HepG2 (cell line): Measurements from ENCODE around the gene FGF19. TPM values are rescaled to one million over a fixed set of nuclear protein-coding genes. Genes with fewer than 3 reads are reported as not detected.

Source experiments
- ATAC-seq: fragments of 200-7000 bp; cut with Tn5 transposase; 3 replicates; pipeline ENCODE4 v1.9.1; 2020; ENCODE audit warnings: mild to moderate bottlenecking, moderate library complexity
- BruUV-seq: library from RNA; stranded (reverse); fragments of 400-500 nt; replicated peaks from 2 replicates; lab custom pipeline; 2021; lab: Mats Ljungman, UMichigan
- CTCF ChIA-PET: fragments of 300-600 bp; formaldehyde crosslinking; extraction: SDS; loops from one replicate; lab custom pipeline; 2021; ENCODE audit warnings: low total read pairs, inconsistent platforms, low intra/inter-chr PET ratio; lab: Yijun Ruan, JAX
- POLR2A ChIA-PET: fragments of 350-600 bp; sonication (Branson Sonifier 250); formaldehyde crosslinking; loops from one replicate; lab custom pipeline; 2020; ENCODE audit warnings: antibody characterized with exemption, inconsistent platforms; lab: Yijun Ruan, JAX
- DNase-seq: peaks from one replicate; pipeline ENCODE4 v3.0.0-alpha.2; 2015; ENCODE audit warnings: low spot score
- FAIRE-seq: peaks from 3 replicates; lab custom pipeline; 2011; peaks lifted over from hg19 to GRCh38; lab: Jason Lieb, UNC
- H2AFZ ChIP-seq: one replicate; pipeline ENCODE4 v1.6.1; 2011; ENCODE audit warnings: low read length, inconsistent platforms
- H3K27ac ChIP-seq: fragments of 300-600 bp; 3 replicates; pipeline ENCODE4 v1.8.0; 2011; ENCODE audit warnings: mixed run types, mild to moderate bottlenecking, mixed read lengths, low read length, inconsistent platforms; ENCODE audit not compliant: insufficient read depth; ENCODE audit errors: extremely low read length
- H3K27me3 ChIP-seq, 2 experiments: fragments of 200-600 bp in 1 of 2; 2 replicates in 1 of 2; 3 replicates in 1 of 2; pipeline versions ENCODE4 v1.6.0 to v1.8.0; 2011; ENCODE audit warnings: low read length in 2 of 2, mild to moderate bottlenecking in 2 of 2, moderate library complexity in 2 of 2, inconsistent platforms in 1 of 2; ENCODE audit not compliant: insufficient read depth in 2 of 2, control insufficient read depth in 1 of 2
- H3K36me3 ChIP-seq, 2 experiments: fragments of 200-600 bp in 1 of 2; replicated peaks in 1 of 2; 2 replicates in 1 of 2; 3 replicates in 1 of 2; pipeline versions ENCODE4 v1.5.1 to v1.8.0; 2011; ENCODE audit warnings: low read length in 2 of 2, inconsistent platforms in 1 of 2; ENCODE audit not compliant: insufficient read depth in 2 of 2, control insufficient read depth in 1 of 2
- H3K4me1 ChIP-seq: 2 replicates; pipeline ENCODE4 v1.5.1; 2012; ENCODE audit warnings: low read length, inconsistent platforms; ENCODE audit not compliant: insufficient read depth
- H3K4me2 ChIP-seq: 2 replicates; pipeline ENCODE4 v1.6.0; 2011; ENCODE audit warnings: low read depth, low read length, inconsistent platforms
- H3K4me3 ChIP-seq, 3 experiments: fragments of 200-600 bp in 1 of 3; sonication (generic), shearing (Covaris generic) in 1 of 3; replicated peaks in 1 of 3; 2 replicates each; pipeline ENCODE4 v1.5.1; 2011 to 2016; ENCODE audit warnings: low read length in 3 of 3, inconsistent platforms in 2 of 3, low read depth in 2 of 3, mild to moderate bottlenecking in 2 of 3, control low read depth in 1 of 3, mixed read lengths in 1 of 3; ENCODE audit not compliant: insufficient read depth in 1 of 3
- H3K79me2 ChIP-seq: one replicate; pipeline ENCODE4 v1.6.1; 2011; ENCODE audit warnings: low read length, inconsistent platforms; ENCODE audit not compliant: insufficient read depth
- H3K9ac ChIP-seq: 2 replicates; pipeline ENCODE4 v1.6.0; 2011; ENCODE audit warnings: mild to moderate bottlenecking, low read depth, low read length, inconsistent platforms; ENCODE audit not compliant: insufficient read depth
- H3K9me3 ChIP-seq: 2 replicates; pipeline ENCODE4 v1.5.1; 2012; ENCODE audit warnings: mild to moderate bottlenecking, low read length
- H4K20me1 ChIP-seq: 2 replicates; pipeline ENCODE4 v1.6.0; 2011; ENCODE audit warnings: inconsistent platforms, mild to moderate bottlenecking, low read length, moderate library complexity; ENCODE audit not compliant: insufficient read depth
- CBX5 ChIP-seq: sonication (generic); formaldehyde crosslinking; IDR thresholded peaks from 2 replicates; pipeline ENCODE4 v1.4.0; 2020; ENCODE audit warnings: missing genetic modification reagents, borderline replicate concordance
- FOSL2 ChIP-seq: sonication (generic); formaldehyde crosslinking; IDR thresholded peaks from 2 replicates; pipeline ENCODE4 v1.4.0; 2020; ENCODE audit warnings: missing genetic modification reagents
- GRHL1 ChIP-seq: sonication (generic); formaldehyde crosslinking; conservative IDR thresholded peaks from 2 replicates; pipeline ENCODE4 v1.8.0; 2022; ENCODE audit warnings: missing genetic modification reagents
- NFKBIZ ChIP-seq: IDR thresholded peaks from 2 replicates; pipeline ENCODE4 v1.6.1; 2018; ENCODE audit warnings: missing genetic modification reagents, missing compliant biosample characterization
- NR2F6 ChIP-seq, 2 experiments: IDR thresholded peaks; 2 replicates each; pipeline ENCODE4 v1.6.1; 2016; ENCODE audit warnings: antibody characterized with exemption in 1 of 2, mild to moderate bottlenecking in 1 of 2
- ONECUT2 ChIP-seq: sonication (generic); formaldehyde crosslinking; IDR thresholded peaks from 2 replicates; pipeline ENCODE4 v1.4.0; 2020; ENCODE audit warnings: missing genetic modification reagents
- RAD51 ChIP-seq: fragments of 450-650 bp; IDR thresholded peaks from 2 replicates; pipeline ENCODE4 v1.6.1; 2016; ENCODE audit warnings: borderline replicate concordance
- SETDB1 ChIP-seq: sonication (generic); formaldehyde crosslinking; IDR thresholded peaks from 2 replicates; pipeline ENCODE4 v1.5.1; 2020; ENCODE audit warnings: missing genetic modification reagents, mild to moderate bottlenecking, borderline replicate concordance
- TBX2 ChIP-seq: sonication (generic); formaldehyde crosslinking; IDR thresholded peaks from 2 replicates; pipeline ENCODE4 v1.5.0; 2020; ENCODE audit warnings: missing genetic modification reagents, mild to moderate bottlenecking, borderline replicate concordance
- ZBTB2 ChIP-seq: sonication (generic); formaldehyde crosslinking; IDR thresholded peaks from 2 replicates; pipeline ENCODE4 v1.8.0; 2022; ENCODE audit warnings: low read depth, missing genetic modification reagents
- ZBTB21 ChIP-seq: sonication (generic); formaldehyde crosslinking; IDR thresholded peaks from 2 replicates; pipeline ENCODE4 v1.4.0; 2020; ENCODE audit warnings: missing genetic modification reagents
- ZNF207 ChIP-seq: fragments of 450-650 bp; IDR thresholded peaks from 2 replicates; pipeline ENCODE4 v1.6.1; 2016; ENCODE audit warnings: antibody characterized with exemption, borderline replicate concordance
- ZNF234 ChIP-seq: sonication (generic); formaldehyde crosslinking; conservative IDR thresholded peaks from 2 replicates; pipeline ENCODE4 v1.5.1; 2020; ENCODE audit warnings: mild to moderate bottlenecking, missing genetic modification reagents
- ZNF24 ChIP-seq: fragments of 450-650 bp; IDR thresholded peaks from 2 replicates; pipeline ENCODE4 v1.6.1; 2017; ENCODE audit warnings: antibody characterized with exemption, mild to moderate bottlenecking
- ZNF253 ChIP-seq: sonication (generic); formaldehyde crosslinking; IDR thresholded peaks from 2 replicates; pipeline ENCODE4 v1.8.0; 2022; ENCODE audit warnings: mild to moderate bottlenecking, missing genetic modification reagents, borderline replicate concordance
- ZNF598 ChIP-seq: sonication (generic); formaldehyde crosslinking; IDR thresholded peaks from 2 replicates; pipeline ENCODE4 v1.5.1; 2020; ENCODE audit warnings: mild to moderate bottlenecking, missing genetic modification reagents, borderline replicate concordance
- ZSCAN25 ChIP-seq: sonication (generic); formaldehyde crosslinking; IDR thresholded peaks from 2 replicates; pipeline ENCODE4 v1.8.0; 2022; ENCODE audit warnings: mild to moderate bottlenecking, missing genetic modification reagents
- WGBS: methylation state at CpG from one replicate; pipeline ENCODE4 v1.1.6; 2017; ENCODE audit warnings: low lambda C conversion rate; 5-methylcytosine and 5-hydroxymethylcytosine counted together
- in situ Hi-C: cut with HindIII; loops from 2 replicates; pipeline ENCODE4 v1.10.0; 2017; ENCODE audit warnings: low pct_unique_long_range_greater_than_20kb; ENCODE audit not compliant: extremely low pct_ligation_motif_present
- intact Hi-C: fragments of 100-400 bp; cut with micrococcal nuclease; formaldehyde crosslinking; loops from one replicate; pipeline ENCODE4 v1.10.0; 2022; ENCODE audit not compliant: unreplicated experiment
- polyA plus RNA-seq, 8 experiments: library from polyadenylated mRNA; depleted of rRNA in 3 of 8; stranded (reverse) in 7 of 8; unstranded in 1 of 8; fragments of >200 nt; fragmentation: Illumina TruSeq in 4 of 8; extraction: Trizol in 4 of 8; gene quantifications; 2 replicates each; pipeline versions ENCODE4 v1.2.1 to v1.2.3, GENCODE V29; 2011 to 2016; ENCODE audit warnings: low read depth in 4 of 8, missing spikeins in 1 of 8, mixed read lengths in 1 of 8; ENCODE audit not compliant: insufficient read depth in 1 of 8
- total RNA-seq, 5 experiments: library from RNA; depleted of rRNA; stranded (reverse); fragments of >200 nt; fragmentation: Illumina TruSeq; extraction: Trizol; gene quantifications; 2 replicates each; pipeline ENCODE4 v1.2.3, GENCODE V29; 2016; ENCODE audit warnings: low read depth in 1 of 5
- TF ChIP-seq, protein P1 (sequence below): sonication (generic); formaldehyde crosslinking; IDR thresholded peaks from 2 replicates; pipeline ENCODE4 v1.8.0; 2022; ENCODE audit warnings: missing genetic modification reagents, mild to moderate bottlenecking, moderate library complexity, borderline replicate concordance
- TF ChIP-seq, protein P2 (sequence below): sonication (generic); formaldehyde crosslinking; IDR thresholded peaks from 2 replicates; pipeline ENCODE4 v1.5.0; 2020; ENCODE audit warnings: missing genetic modification reagents

Gene FGF19
- total and polyA plus RNA-seq, 2 of the 13 experiments (the other 11 are each of a cell fraction or from before 2014, with no cell fraction given) = 0.07 TPM; not detected in 1

- no peak for ATAC-seq
- no TSS peak for BruUV-seq
- peaks cover 0 to 4% of the 10 kb centered on the region in 2 experiments; a peak in 2 of 5 replicates for H3K27me3 ChIP-seq
- H3K9ac ChIP-seq = no peak overlapping the region
- peaks cover 30% of the 10 kb centered on the region for H3K4me1 ChIP-seq
- no peak overlapping the region for H3K27ac ChIP-seq
- H3K4me3 ChIP-seq = no peak overlapping the region
- in situ Hi-C loops = no loop called here
- no peaks in the 10 kb centered on the region for H4K20me1 ChIP-seq
- WGBS = 79% methylated on average over 5 of the region's 5 CpGs
- CTCF ChIA-PET = no interaction called here
- H3K9me3 ChIP-seq = no peaks in the 10 kb centered on the region
- intact Hi-C loops = no loop called here
- POLR2A ChIA-PET = no interaction called here
- DNase-seq = no peak
- no peaks in the 10 kb centered on the region for H3K36me3 ChIP-seq
- no peak overlapping the region for H3K4me2 ChIP-seq
- no peak for FAIRE-seq
- H2AFZ ChIP-seq = no peak overlapping the region
- H3K79me2 ChIP-seq = no peaks in the 10 kb centered on the region
- TF ChIP-seq ZNF598 (CRISPR knock-in tag) = no peak
- TF ChIP-seq NR2F6 (IDR thresholded peaks at IDR 0.05) = no peak
- TF ChIP-seq NR2F6 (CRISPR knock-in tag; IDR thresholded peaks at IDR 0.05) = no peak
- TF ChIP-seq ZBTB21 (CRISPR knock-in tag) = no peak
- TF ChIP-seq ZBTB2 (CRISPR knock-in tag) = no peak
- TF ChIP-seq ZNF24 = no peak
- TF ChIP-seq CBX5 = no peak
- no peak for TF ChIP-seq NFKBIZ (CRISPR knock-in tag)
- 0 out of 2 replicates have a peak, but pooled peaks have one; percentile 10 for TF ChIP-seq RAD51
- TF ChIP-seq GRHL1 = no peak
- TF ChIP-seq, protein P1, sequence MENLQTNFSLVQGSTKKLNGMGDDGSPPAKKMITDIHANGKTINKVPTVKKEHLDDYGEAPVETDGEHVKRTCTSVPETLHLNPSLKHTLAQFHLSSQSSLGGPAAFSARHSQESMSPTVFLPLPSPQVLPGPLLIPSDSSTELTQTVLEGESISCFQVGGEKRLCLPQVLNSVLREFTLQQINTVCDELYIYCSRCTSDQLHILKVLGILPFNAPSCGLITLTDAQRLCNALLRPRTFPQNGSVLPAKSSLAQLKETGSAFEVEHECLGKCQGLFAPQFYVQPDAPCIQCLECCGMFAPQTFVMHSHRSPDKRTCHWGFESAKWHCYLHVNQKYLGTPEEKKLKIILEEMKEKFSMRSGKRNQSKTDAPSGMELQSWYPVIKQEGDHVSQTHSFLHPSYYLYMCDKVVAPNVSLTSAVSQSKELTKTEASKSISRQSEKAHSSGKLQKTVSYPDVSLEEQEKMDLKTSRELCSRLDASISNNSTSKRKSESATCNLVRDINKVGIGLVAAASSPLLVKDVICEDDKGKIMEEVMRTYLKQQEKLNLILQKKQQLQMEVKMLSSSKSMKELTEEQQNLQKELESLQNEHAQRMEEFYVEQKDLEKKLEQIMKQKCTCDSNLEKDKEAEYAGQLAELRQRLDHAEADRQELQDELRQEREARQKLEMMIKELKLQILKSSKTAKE (CRISPR knock-in tag) = no peak
- no peak for TF ChIP-seq SETDB1 (CRISPR knock-in tag)
- no peak for TF ChIP-seq ZNF253 (CRISPR knock-in tag)
- TF ChIP-seq ZNF207 = peak; percentile 17; the same call in 1 of the 2 replicates
- no peak for TF ChIP-seq FOSL2 (CRISPR knock-in tag)
- no peak for TF ChIP-seq TBX2 (CRISPR knock-in tag)
- TF ChIP-seq, protein P2, sequence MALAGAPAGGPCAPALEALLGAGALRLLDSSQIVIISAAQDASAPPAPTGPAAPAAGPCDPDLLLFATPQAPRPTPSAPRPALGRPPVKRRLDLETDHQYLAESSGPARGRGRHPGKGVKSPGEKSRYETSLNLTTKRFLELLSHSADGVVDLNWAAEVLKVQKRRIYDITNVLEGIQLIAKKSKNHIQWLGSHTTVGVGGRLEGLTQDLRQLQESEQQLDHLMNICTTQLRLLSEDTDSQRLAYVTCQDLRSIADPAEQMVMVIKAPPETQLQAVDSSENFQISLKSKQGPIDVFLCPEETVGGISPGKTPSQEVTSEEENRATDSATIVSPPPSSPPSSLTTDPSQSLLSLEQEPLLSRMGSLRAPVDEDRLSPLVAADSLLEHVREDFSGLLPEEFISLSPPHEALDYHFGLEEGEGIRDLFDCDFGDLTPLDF (CRISPR knock-in tag) = no peak
- no peak for TF ChIP-seq ONECUT2 (CRISPR knock-in tag)
- no peak for TF ChIP-seq ZSCAN25
- TF ChIP-seq ZNF234 = no peak
These were observed 23.1 kb downstream of the FGF19 start for GRCh38 chr11:69680688-69681087.
